ENCODE measurements around the gene CGB5.

Gene CGB5

GRCh38 chr19:49080392-49080791 is 36.7 kb downstream of the CGB5 start:
- H3K4me1 ChIP-seq (ENCODE audit: insufficient read depth, low read length), result no peaks in the 10 kb centered on the region; the same call in 1 of the 2 replicates
- no peaks in the 10 kb centered on the region for H3K9me3 ChIP-seq (ENCODE audit: control insufficient read depth, insufficient read depth, low read length)
- H3K9ac ChIP-seq (ENCODE audit: low read depth, low read length), result no peak overlapping the region
- H3K36me3 ChIP-seq (ENCODE audit: insufficient read depth, low read length), result no peaks in the 10 kb centered on the region

- no peak overlapping the region for H3K9ac ChIP-seq (ENCODE audit: low read depth, low read length)
- no peaks in the 10 kb centered on the region; the same call in 1 of the 2 replicates for H3K4me1 ChIP-seq (ENCODE audit: insufficient read depth, low read length)
- H3K36me3 ChIP-seq (ENCODE audit: insufficient read depth, low read length), result no peaks in the 10 kb centered on the region
- H3K9me3 ChIP-seq (ENCODE audit: control insufficient read depth, insufficient read depth, low read length), result no peaks in the 10 kb centered on the region
These were observed 37.6 kb downstream of the CGB5 start for GRCh38 chr19:49081273-49081672.

- H3K9ac ChIP-seq (ENCODE audit: low read depth, low read length), result peak overlapping the region; percentile 80
- H3K9me3 ChIP-seq (ENCODE audit: control insufficient read depth, insufficient read depth, low read length), result no peaks in the 10 kb centered on the region
- H3K36me3 ChIP-seq (ENCODE audit: insufficient read depth, low read length), result peaks cover 13% of the 10 kb centered on the region
- H3K4me1 ChIP-seq (ENCODE audit: insufficient read depth, low read length), result no peaks in the 10 kb centered on the region; the same call in 1 of the 2 replicates
These were observed 40.8 kb downstream of the CGB5 start for GRCh38 chr19:49084206-49085019.

- Histone ChIP-seq H3K9me3 (ENCODE audit: control insufficient read depth, insufficient read depth, low read length) (no peaks in the 10 kb centered on the region), H3K36me3 (ENCODE audit: insufficient read depth, low read length) (peaks cover 15% of the 10 kb centered on the region), H3K9ac (ENCODE audit: low read depth, low read length) (peak within 1 kb of the TSS; percentile 80), H3K4me1 (ENCODE audit: insufficient read depth, low read length) (no peaks in the 10 kb centered on the region; the same call in 1 of the 2 replicates)
These were observed 41.6 kb downstream of the CGB5 start, which contains the start of gene SNRNP70 for GRCh38 chr19:49085020-49085867. Gene SNRNP70, plus strand, starts transcription at chr19:49085451. Its CDS starts 964 bp downstream, at chr19:49086415.

GRCh38 chr19:49085868-49086232 is 42.2 kb downstream of the CGB5 start:
- Histone ChIP-seq H3K36me3 (ENCODE audit: insufficient read depth, low read length) (peaks cover 18% of the 10 kb centered on the region), H3K9me3 (ENCODE audit: control insufficient read depth, insufficient read depth, low read length) (no peaks in the 10 kb centered on the region), H3K9ac (ENCODE audit: low read depth, low read length) (peak overlapping the region; percentile 80), H3K4me1 (ENCODE audit: insufficient read depth, low read length) (no peaks in the 10 kb centered on the region; the same call in 1 of the 2 replicates)

- peak overlapping the region; percentile 80 for H3K9ac ChIP-seq (ENCODE audit: low read depth, low read length)
- H3K4me1 ChIP-seq (ENCODE audit: insufficient read depth, low read length), result no peaks in the 10 kb centered on the region; the same call in 1 of the 2 replicates
- peaks cover 18% of the 10 kb centered on the region for H3K36me3 ChIP-seq (ENCODE audit: insufficient read depth, low read length)
- H3K9me3 ChIP-seq (ENCODE audit: control insufficient read depth, insufficient read depth, low read length), result no peaks in the 10 kb centered on the region
These were observed 42.6 kb downstream of the CGB5 start for GRCh38 chr19:49086296-49086695.

GRCh38 chr19:49091391-49092038 is 47.9 kb downstream of the CGB5 start:
- no peaks in the 10 kb centered on the region for H3K9me3 ChIP-seq (ENCODE audit: control insufficient read depth, insufficient read depth, low read length)
- H3K4me1 ChIP-seq (ENCODE audit: insufficient read depth, low read length), result no peaks in the 10 kb centered on the region
- no peak overlapping the region for H3K9ac ChIP-seq (ENCODE audit: low read depth, low read length)
- peaks cover 35% of the 10 kb centered on the region for H3K36me3 ChIP-seq (ENCODE audit: insufficient read depth, low read length)

GRCh38 chr19:49092686-49093085 is 49.0 kb downstream of the CGB5 start:
- Histone ChIP-seq H3K4me1 (ENCODE audit: insufficient read depth, low read length) (no peaks in the 10 kb centered on the region), H3K9ac (ENCODE audit: low read depth, low read length) (no peak overlapping the region), H3K36me3 (ENCODE audit: insufficient read depth, low read length) (peaks cover 29% of the 10 kb centered on the region), H3K9me3 (ENCODE audit: control insufficient read depth, insufficient read depth, low read length) (no peaks in the 10 kb centered on the region)

Data from ES-I3 (cell line).